ENCODE results near the gene ALS2CL. TPM values are rescaled to one million over a fixed set of nuclear protein-coding genes. Genes with fewer than 3 reads are reported as not detected.
A peak's percentile ranks its signal among the peaks of the same experiment; 100 is the strongest.
"Not testable (repeated sequence)": the region's sequence is repeated elsewhere in the genome, so short reads cannot be mapped to it uniquely, and the experiment has no call there.

ALS2CL gene
- total and polyA plus RNA-seq, 2 experiments from 2014 or later, result 2.0 to 3.1 TPM

DNA sequence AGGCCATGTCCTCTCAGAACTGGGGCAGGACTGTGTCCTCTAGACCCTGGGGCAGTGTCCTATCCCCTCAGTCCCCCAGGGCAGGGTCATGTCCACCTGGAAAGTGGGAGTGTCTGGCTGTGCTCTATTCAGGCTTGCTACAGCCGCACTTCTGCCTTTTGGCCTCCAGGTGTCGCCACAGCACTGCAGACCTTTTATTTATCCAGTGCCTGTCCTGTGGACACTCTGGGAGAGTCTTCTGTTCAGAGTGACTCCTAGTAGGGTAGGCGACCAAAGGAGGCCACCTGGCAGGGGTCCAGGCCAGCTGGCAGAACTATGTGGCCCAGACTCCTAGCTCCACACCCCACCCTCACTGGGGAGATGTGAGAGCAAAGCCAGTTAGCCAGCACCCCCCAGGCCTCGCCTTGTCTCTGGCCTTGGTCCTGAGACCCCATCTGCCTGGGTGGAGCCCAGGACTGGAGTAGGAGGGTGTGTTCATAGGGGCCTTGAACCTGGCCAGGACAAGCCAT is 11.6 kb upstream of the ALS2CL start:
- Histone ChIP-seq H3F3A (ENCODE audit: insufficient read depth) (no peaks in the 10 kb centered on the region), H3K4me1 (ENCODE audit: insufficient read depth) (no peaks in the 10 kb centered on the region; the same call in 1 of the 2 replicates), H3K4me3 (no peak overlapping the region), H3K9ac (no peak overlapping the region), H4K20me1 (ENCODE audit: insufficient read depth) (no peaks in the 10 kb centered on the region), H3K9me3 (ENCODE audit: low read depth) (no peaks in the 10 kb centered on the region), H2AFZ (no peak overlapping the region), H3K27ac (no peak overlapping the region), H3K36me3 (ENCODE audit: low read depth) (no peaks in the 10 kb centered on the region), H3K27me3 (replicated peaks; ENCODE audit: insufficient read depth) (peaks cover 8% of the 10 kb centered on the region), H3K79me2 (ENCODE audit: insufficient read depth) (no peaks in the 10 kb centered on the region), H3K9me2 (ENCODE audit: insufficient read depth) (no peaks in the 10 kb centered on the region), H3K4me2 (ENCODE audit: unreplicated experiment) (no peak overlapping the region)
- 21 to 26% methylated on average over 4 of the region's 4 CpGs for WGBS, 2 experiments (ENCODE audit: low coverage in 1 of 2, low lambda C conversion rate in 2 of 2, missing lambda C conversion rate in 2 of 2)
- DNase-seq, result peak; percentile 73
- TF ChIP-seq EZH2 (IDR thresholded peaks at IDR 0.05; ENCODE audit: insufficient read depth, poor library complexity, severe bottlenecking) (no peak), EZH2phosphoT487 (IDR thresholded peaks at IDR 0.05; ENCODE audit: insufficient read depth, low read depth) (no peak)
- in situ Hi-C loops (cut with MboI), result loop anchor here (25.0 kb wide), 1 partner anchor 657 kb away; no protein-coding TSS in a partner anchor

DNA sequence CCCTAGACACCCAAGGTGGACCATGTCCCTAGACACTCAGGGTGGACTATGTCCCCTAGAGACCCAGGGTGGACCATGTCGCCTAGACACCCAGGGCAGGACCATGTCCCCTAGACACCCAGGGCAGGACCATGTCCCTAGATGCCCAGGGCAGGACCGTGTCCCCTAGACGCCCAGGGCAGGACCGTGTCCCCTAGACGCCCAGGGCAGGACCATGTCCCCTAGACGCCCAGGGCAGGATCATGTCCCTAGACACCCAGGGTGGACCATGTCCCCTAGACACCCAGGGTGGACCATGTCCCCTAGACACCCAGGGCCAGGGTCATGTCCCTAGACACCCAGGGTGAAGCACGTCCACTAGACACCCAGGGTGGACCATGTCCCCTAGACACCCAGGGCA is 10.9 kb upstream of the ALS2CL start:
- H3K9me2 ChIP-seq (ENCODE audit: insufficient read depth); H3K36me3 ChIP-seq (ENCODE audit: low read depth); H3K27ac ChIP-seq; DNase-seq; H3K9me3 ChIP-seq (ENCODE audit: low read depth); H3K4me3 ChIP-seq; H3K79me2 ChIP-seq (ENCODE audit: insufficient read depth); H3K27me3 ChIP-seq (replicated peaks; ENCODE audit: insufficient read depth); H3K4me2 ChIP-seq (ENCODE audit: unreplicated experiment); H2AFZ ChIP-seq; H4K20me1 ChIP-seq (ENCODE audit: insufficient read depth); H3K4me1 ChIP-seq (ENCODE audit: insufficient read depth); H3F3A ChIP-seq (ENCODE audit: insufficient read depth); H3K9ac ChIP-seq: not testable (repeated sequence)
- WGBS, 2 experiments (ENCODE audit: low coverage in 1 of 2, low lambda C conversion rate in 2 of 2, missing lambda C conversion rate in 2 of 2), result 9 to 31% methylated on average over 5 to 6 of the region's 7 CpGs
- in situ Hi-C loops (cut with MboI), result loop anchor here (25.0 kb wide), 1 partner anchor 658 kb away; no protein-coding TSS in a partner anchor

- H4K20me1 ChIP-seq (ENCODE audit: insufficient read depth), result no peaks in the 10 kb centered on the region
- no peak for DNase-seq
- no peak overlapping the region for H3K9ac ChIP-seq
- 71 to 75% methylated on average over 4 of the region's 4 CpGs for WGBS, 2 experiments (ENCODE audit: low coverage in 1 of 2, low lambda C conversion rate in 2 of 2, missing lambda C conversion rate in 2 of 2)
- H3K36me3 ChIP-seq (ENCODE audit: low read depth), result no peaks in the 10 kb centered on the region
- H3K4me1 ChIP-seq (ENCODE audit: insufficient read depth), result no peaks in the 10 kb centered on the region; the same call in 1 of the 2 replicates
- no peaks in the 10 kb centered on the region for H3K9me3 ChIP-seq (ENCODE audit: low read depth)
- TF ChIP-seq EZH2 (IDR thresholded peaks at IDR 0.05; ENCODE audit: insufficient read depth, poor library complexity, severe bottlenecking) (no peak), EZH2phosphoT487 (IDR thresholded peaks at IDR 0.05; ENCODE audit: insufficient read depth, low read depth) (no peak)
- H3F3A ChIP-seq (ENCODE audit: insufficient read depth), result no peaks in the 10 kb centered on the region
- no peak overlapping the region for H2AFZ ChIP-seq
- H3K27me3 ChIP-seq (replicated peaks; ENCODE audit: insufficient read depth), result peaks cover 8% of the 10 kb centered on the region
- no peak overlapping the region for H3K4me2 ChIP-seq (ENCODE audit: unreplicated experiment)
- H3K4me3 ChIP-seq, result no peak overlapping the region
- in situ Hi-C loops (cut with MboI), result loop anchor here (25.0 kb wide), 1 partner anchor 659 kb away; no protein-coding TSS in a partner anchor
- H3K27ac ChIP-seq, result no peak overlapping the region
- H3K79me2 ChIP-seq (ENCODE audit: insufficient read depth), result no peaks in the 10 kb centered on the region
- no peaks in the 10 kb centered on the region for H3K9me2 ChIP-seq (ENCODE audit: insufficient read depth)
Observed at GRCh38 chr3:46703013-46703520, 9.6 kb upstream of the ALS2CL start.

GRCh38 chr3:46702246-46703012 is 8.9 kb upstream of the ALS2CL start:
- H3K36me3 ChIP-seq (ENCODE audit: low read depth), result no peaks in the 10 kb centered on the region
- 70 to 73% methylated on average over 4 of the region's 4 CpGs for WGBS, 2 experiments (ENCODE audit: low coverage in 1 of 2, low lambda C conversion rate in 2 of 2, missing lambda C conversion rate in 2 of 2)
- TF ChIP-seq EZH2 (IDR thresholded peaks at IDR 0.05; ENCODE audit: insufficient read depth, poor library complexity, severe bottlenecking) (no peak), EZH2phosphoT487 (IDR thresholded peaks at IDR 0.05; ENCODE audit: insufficient read depth, low read depth) (no peak)
- H3K9me3 ChIP-seq (ENCODE audit: low read depth), result no peaks in the 10 kb centered on the region
- H3K27ac ChIP-seq, result no peak overlapping the region
- DNase-seq, result no peak
- H3K9me2 ChIP-seq (ENCODE audit: insufficient read depth), result no peaks in the 10 kb centered on the region
- no peaks in the 10 kb centered on the region for H4K20me1 ChIP-seq (ENCODE audit: insufficient read depth)
- H3F3A ChIP-seq (ENCODE audit: insufficient read depth), result no peaks in the 10 kb centered on the region
- H3K4me2 ChIP-seq (ENCODE audit: unreplicated experiment), result no peak overlapping the region
- no peak overlapping the region for H3K9ac ChIP-seq
- in situ Hi-C loops (cut with MboI), result loop anchor here (25.0 kb wide), 1 partner anchor 660 kb away; no protein-coding TSS in a partner anchor
- no peaks in the 10 kb centered on the region; the same call in 1 of the 2 replicates for H3K4me1 ChIP-seq (ENCODE audit: insufficient read depth)
- no peak overlapping the region for H2AFZ ChIP-seq
- H3K27me3 ChIP-seq (replicated peaks; ENCODE audit: insufficient read depth), result peaks cover 8% of the 10 kb centered on the region
- no peaks in the 10 kb centered on the region for H3K79me2 ChIP-seq (ENCODE audit: insufficient read depth)
- no peak overlapping the region for H3K4me3 ChIP-seq

Measured in GM23248 (cell line).